HepG2 (cell line): ENCODE data around the gene ORMDL3. TPM values are rescaled to one million over a fixed set of nuclear protein-coding genes. Genes with fewer than 3 reads are reported as not detected.

Experiments
- ATRX ChIP-seq: sonication (generic); formaldehyde crosslinking; IDR thresholded peaks from 2 replicates; pipeline ENCODE4 v1.4.0; 2020; ENCODE audit warnings: missing genetic modification reagents, borderline replicate concordance
- E2F1 ChIP-seq: sonication (generic); formaldehyde crosslinking; IDR thresholded peaks from 2 replicates; pipeline ENCODE4 v1.5.0; 2020; ENCODE audit warnings: missing genetic modification reagents
- GTF3A ChIP-seq: sonication (generic); formaldehyde crosslinking; conservative IDR thresholded peaks from 2 replicates; pipeline ENCODE4 v1.4.0; 2020; ENCODE audit warnings: mild to moderate bottlenecking, missing genetic modification reagents
- HMGXB4 ChIP-seq, 2 experiments: sonication (generic) in 1 of 2; formaldehyde crosslinking in 1 of 2; IDR thresholded peaks; 2 replicates each; pipeline versions ENCODE4 v1.4.0 to v1.6.1; 2018 to 2020; ENCODE audit warnings: missing genetic modification reagents in 2 of 2, borderline replicate concordance in 1 of 2, low read depth in 1 of 2, mild to moderate bottlenecking in 1 of 2, missing biosample characterization in 1 of 2
- HOXA5 ChIP-seq: sonication (generic); formaldehyde crosslinking; IDR thresholded peaks from 2 replicates; pipeline ENCODE4 v1.4.0; 2020; ENCODE audit warnings: missing genetic modification reagents
- HOXD1 ChIP-seq: sonication (generic); formaldehyde crosslinking; IDR thresholded peaks from 2 replicates; pipeline ENCODE4 v1.5.0; 2020; ENCODE audit warnings: missing genetic modification reagents
- MLLT10 ChIP-seq: sonication (generic); formaldehyde crosslinking; IDR thresholded peaks from 2 replicates; pipeline ENCODE4 v1.4.0; 2020; ENCODE audit warnings: missing genetic modification reagents
- NPAS2 ChIP-seq: sonication (generic); formaldehyde crosslinking; IDR thresholded peaks from 2 replicates; pipeline ENCODE4 v1.8.0; 2022; ENCODE audit warnings: mild to moderate bottlenecking, missing genetic modification reagents, borderline replicate concordance
- ONECUT2 ChIP-seq: sonication (generic); formaldehyde crosslinking; IDR thresholded peaks from 2 replicates; pipeline ENCODE4 v1.4.0; 2020; ENCODE audit warnings: missing genetic modification reagents
- PPARG ChIP-seq: conservative IDR thresholded peaks from 2 replicates; pipeline ENCODE4 v1.6.1; 2016; ENCODE audit warnings: missing biosample characterization, missing genetic modification reagents
- SNAPC2 ChIP-seq: sonication (generic); formaldehyde crosslinking; IDR thresholded peaks from 2 replicates; pipeline ENCODE4 v1.8.1; 2022; ENCODE audit warnings: mild to moderate bottlenecking, missing genetic modification reagents
- SOX13 ChIP-seq, 3 experiments: fragments of 450-650 bp in 1 of 3; sonication (generic) in 1 of 3; formaldehyde crosslinking in 1 of 3; IDR thresholded peaks in 2 of 3; conservative IDR thresholded peaks in 1 of 3; 2 replicates each; pipeline versions ENCODE4 v1.5.0 to v1.6.1; 2016 to 2020; ENCODE audit warnings: antibody characterized with exemption in 1 of 3, mild to moderate bottlenecking in 1 of 3, missing compliant biosample characterization in 1 of 3, missing genetic modification reagents in 1 of 3, moderate library complexity in 1 of 3
- ZBED4 ChIP-seq: sonication (generic); formaldehyde crosslinking; IDR thresholded peaks from 2 replicates; pipeline ENCODE4 v1.4.0; 2020; ENCODE audit warnings: missing genetic modification reagents, borderline replicate concordance
- ZNF18 ChIP-seq: sonication (generic); formaldehyde crosslinking; IDR thresholded peaks from 2 replicates; pipeline ENCODE4 v1.8.0; 2022; ENCODE audit warnings: mild to moderate bottlenecking, missing genetic modification reagents; ENCODE audit not compliant: insufficient replicate concordance
- ZNF235 ChIP-seq: sonication (generic); formaldehyde crosslinking; IDR thresholded peaks from 2 replicates; pipeline ENCODE4 v1.8.1; 2023; ENCODE audit warnings: mild to moderate bottlenecking, missing genetic modification reagents, borderline replicate concordance
- ZNF503 ChIP-seq: sonication (generic); formaldehyde crosslinking; IDR thresholded peaks from 2 replicates; pipeline ENCODE4 v1.4.0; 2020; ENCODE audit warnings: missing genetic modification reagents
- polyA plus RNA-seq, 8 experiments: library from polyadenylated mRNA; depleted of rRNA in 3 of 8; stranded (reverse) in 7 of 8; unstranded in 1 of 8; fragments of >200 nt; fragmentation: Illumina TruSeq in 4 of 8; extraction: Trizol in 4 of 8; gene quantifications; 2 replicates each; pipeline versions ENCODE4 v1.2.1 to v1.2.3, GENCODE V29; 2011 to 2016; ENCODE audit warnings: low read depth in 4 of 8, missing spikeins in 1 of 8, mixed read lengths in 1 of 8; ENCODE audit not compliant: insufficient read depth in 1 of 8
- total RNA-seq, 5 experiments: library from RNA; depleted of rRNA; stranded (reverse); fragments of >200 nt; fragmentation: Illumina TruSeq; extraction: Trizol; gene quantifications; 2 replicates each; pipeline ENCODE4 v1.2.3, GENCODE V29; 2016; ENCODE audit warnings: low read depth in 1 of 5

Gene ORMDL3
- total and polyA plus RNA-seq, 2 of the 13 experiments (the other 11 are each of a cell fraction or from before 2014, with no cell fraction given): 181 to 384 TPM

- TF ChIP-seq ZNF18 (CRISPR knock-in tag): peak; percentile 80
- peak; percentile 30 for TF ChIP-seq SOX13 (IDR thresholded peaks at IDR 0.05)
- peak; percentile 85; a peak in 3 of 4 replicates for TF ChIP-seq SOX13 (CRISPR knock-in tag; conservative IDR thresholded peaks at IDR 0.05 in 1 of 2, IDR thresholded peaks at IDR 0.05 in 1 of 2)
- TF ChIP-seq ONECUT2 (CRISPR knock-in tag): 0 out of 2 replicates have a peak, but pooled peaks have one; percentile 21
- peak; percentile 94; the same call in 1 of the 2 replicates for TF ChIP-seq ZNF503 (CRISPR knock-in tag)
- peak; percentile 89 to 94 for TF ChIP-seq HMGXB4 (CRISPR knock-in tag; IDR thresholded peaks at IDR 0.05; ENCODE audit: borderline replicate concordance in 1 of 2, low read depth in 1 of 2)
- TF ChIP-seq ZNF235: peak; percentile 74
- no peak for TF ChIP-seq GTF3A (CRISPR knock-in tag)
- peak; percentile 100 for TF ChIP-seq HOXD1 (CRISPR knock-in tag)
- peak; percentile 90 for TF ChIP-seq SNAPC2 (CRISPR knock-in tag)
- TF ChIP-seq MLLT10 (CRISPR knock-in tag): no peak
- TF ChIP-seq E2F1 (CRISPR knock-in tag): no peak
- TF ChIP-seq PPARG (CRISPR knock-in tag): peak; percentile 98
- TF ChIP-seq HOXA5 (CRISPR knock-in tag): peak; percentile 99
- no peak for TF ChIP-seq NPAS2 (CRISPR knock-in tag)
- TF ChIP-seq ATRX (CRISPR knock-in tag): peak; percentile 86; the same call in 1 of the 2 replicates
- TF ChIP-seq ZBED4 (CRISPR knock-in tag): peak; percentile 96
These were observed 3.3 kb downstream of the ORMDL3 start (continued) for GRCh38 chr17:39923836-39924690.
